Endothelial cell of umbilical vein (primary cell): Measurements from ENCODE around the gene FGF12.

Experiments
- CTCF ChIP-seq, 2 donors: IDR thresholded peaks; 1 replicate in 1 of 2; 2 replicates in 1 of 2; pipeline ENCODE4 v1.5.1; 2011; ENCODE audit warnings: low read length in 2 of 2, mild to moderate bottlenecking in 2 of 2, moderate library complexity in 2 of 2, control low read depth in 1 of 2, inconsistent platforms in 1 of 2, low read depth in 1 of 2; ENCODE audit not compliant: insufficient read depth in 1 of 2; ENCODE audit errors: extremely low read depth in 1 of 2
- EZH2 ChIP-seq: IDR thresholded peaks from 2 replicates; pipeline ENCODE4 v1.6.1; 2012; ENCODE audit warnings: borderline replicate concordance, low read depth, mild to moderate bottlenecking, moderate library complexity, low read length, inconsistent platforms; ENCODE audit not compliant: severe bottlenecking
- JUN ChIP-seq: IDR thresholded peaks from 2 replicates; pipeline ENCODE4 v1.6.1; 2011; ENCODE audit warnings: borderline replicate concordance, low read depth; ENCODE audit not compliant: insufficient read length, insufficient read depth
- MAX ChIP-seq: IDR thresholded peaks from 2 replicates; pipeline ENCODE4 v1.6.1; 2011; ENCODE audit not compliant: insufficient read depth, insufficient read length
- MYC ChIP-seq: IDR thresholded peaks from one replicate; pipeline ENCODE4 v1.6.1; 2011; ENCODE audit warnings: mild to moderate bottlenecking, low read depth, low read length
- POLR2A ChIP-seq: IDR thresholded peaks from 2 replicates; pipeline ENCODE4 v1.6.1; 2012; ENCODE audit warnings: low read depth, mild to moderate bottlenecking, control low read depth, low read length
- POLR2AphosphoS5 ChIP-seq: IDR thresholded peaks from 2 replicates; pipeline ENCODE4 v1.6.1; 2012; ENCODE audit warnings: low read depth, mild to moderate bottlenecking, control low read depth, low read length, moderate library complexity; ENCODE audit not compliant: insufficient read depth

GRCh38 chr3:192726385-192726784, 956 bp downstream of the FGF12 start:
- TF ChIP-seq CTCF (IDR thresholded peaks at IDR 0.05; ENCODE audit: extremely low read depth in 1 of 2, insufficient read depth in 1 of 2, low read depth in 1 of 2, low read length in 2 of 2) = no peak
- no peak for TF ChIP-seq POLR2A
- TF ChIP-seq POLR2AphosphoS5 = no peak
- TF ChIP-seq EZH2 = no peak
- no peak for TF ChIP-seq MAX
- no peak for TF ChIP-seq JUN
- no peak for TF ChIP-seq MYC
